ENCODE measurements around the gene TMED3.
"Not testable (repeated sequence)": the region's sequence is repeated elsewhere in the genome, so short reads cannot be mapped to it uniquely, and the experiment has no call there.

Gene TMED3

GRCh38 chr15:79315623-79316328 is 4.9 kb downstream of the TMED3 start:
- no peak for DNase-seq (ENCODE audit: low read depth in 1 of 2, low spot score in 1 of 2)

- DNase-seq (ENCODE audit: low read depth in 1 of 2, low spot score in 1 of 2) = no peak
Measured at GRCh38 chr15:79316864-79317263, 6.0 kb downstream of the TMED3 start.

DNA sequence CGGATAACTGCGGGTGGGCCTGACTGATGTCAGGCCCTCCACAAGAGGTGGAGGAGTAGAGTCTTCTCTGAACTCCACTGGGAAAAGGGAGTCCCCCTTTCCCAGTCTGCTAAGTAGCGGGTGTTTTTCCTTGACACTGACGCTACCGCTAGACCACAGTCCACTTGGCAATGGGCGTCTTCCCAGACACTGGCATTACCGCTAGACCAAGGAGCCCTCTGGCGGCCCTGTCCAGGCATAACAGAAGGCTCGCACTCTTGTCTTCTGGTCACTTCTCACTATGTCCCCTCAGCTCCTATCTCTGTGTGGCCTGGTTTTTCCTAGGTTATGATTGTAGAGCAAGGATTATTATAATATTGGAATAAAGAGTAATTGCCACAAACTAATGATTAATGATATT is 9.1 kb downstream of the TMED3 start:
- DNase-seq (ENCODE audit: low read depth in 1 of 2, low spot score in 1 of 2) = not testable (repeated sequence)

DNA sequence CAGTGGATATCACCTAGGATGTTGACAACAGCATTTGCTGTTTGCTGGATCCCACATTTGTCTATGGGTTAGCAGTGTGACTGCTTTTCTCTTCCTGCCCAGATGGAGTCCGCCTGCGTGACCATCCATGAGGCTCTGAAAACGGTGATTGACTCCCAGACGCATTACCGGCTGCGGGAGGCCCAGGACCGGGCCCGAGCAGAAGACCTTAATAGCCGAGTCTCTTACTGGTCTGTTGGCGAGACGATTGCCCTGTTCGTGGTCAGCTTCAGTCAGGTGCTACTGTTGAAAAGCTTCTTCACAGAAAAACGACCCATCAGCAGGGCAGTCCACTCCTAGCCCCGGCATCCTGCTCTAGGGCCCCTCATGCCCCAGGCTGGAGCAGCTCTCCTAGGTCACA is 11.0 kb downstream of the TMED3 start:
- DNase-seq (ENCODE audit: low read depth in 1 of 2, low spot score in 1 of 2) = no peak

GRCh38 chr15:79322306-79322705 is 11.4 kb downstream of the TMED3 start:
- no peak for DNase-seq (ENCODE audit: low read depth in 1 of 2, low spot score in 1 of 2)

GRCh38 chr15:79322945-79323344 is 12.0 kb downstream of the TMED3 start:
- no peak for DNase-seq (ENCODE audit: low read depth in 1 of 2, low spot score in 1 of 2)

DNA sequence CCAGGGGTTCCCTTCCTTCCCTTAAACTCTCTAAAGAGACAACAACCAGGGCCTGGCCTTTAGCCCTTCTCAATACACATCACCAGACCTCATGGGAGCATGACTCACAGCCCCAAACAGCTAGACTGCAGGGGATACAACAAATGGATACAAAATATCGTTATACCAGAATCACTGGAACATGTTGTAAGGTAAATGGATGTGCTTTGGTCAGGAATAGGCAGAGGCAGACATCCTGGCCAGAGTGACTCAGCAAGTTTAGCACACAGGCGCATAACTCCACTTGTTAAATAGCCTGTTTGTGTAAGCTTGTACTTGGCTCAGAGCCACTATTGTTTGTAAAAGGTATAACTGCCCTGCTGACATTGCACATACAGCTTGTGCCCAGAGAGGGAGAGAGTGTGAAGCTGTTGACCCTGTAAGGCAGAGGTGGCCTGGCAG is 18.3 kb downstream of the TMED3 start:
- DNase-seq (ENCODE audit: low read depth in 1 of 2, low spot score in 1 of 2) = no peak

- no peak for DNase-seq (ENCODE audit: low read depth in 1 of 2, low spot score in 1 of 2)
Measured at GRCh38 chr15:79332824-79333510, 22.1 kb downstream of the TMED3 start.

DNA sequence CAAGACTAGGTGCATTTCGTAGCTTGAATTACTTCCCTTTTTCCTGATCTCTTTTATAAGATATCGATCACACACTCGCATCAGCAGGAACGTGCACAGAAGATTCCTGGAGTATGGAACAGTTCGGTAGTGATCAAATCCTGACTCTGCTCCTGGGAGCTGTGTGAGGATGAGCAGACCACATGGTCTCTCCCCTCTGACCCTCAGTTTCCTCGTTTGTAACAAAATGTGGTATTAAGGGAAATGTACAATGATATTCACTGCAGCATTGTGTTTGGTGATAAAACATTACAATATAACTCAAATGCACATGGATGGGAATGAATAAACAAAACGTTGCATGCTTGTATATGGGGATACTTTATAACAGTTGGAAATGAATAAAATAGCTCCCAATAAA is 26.7 kb downstream of the TMED3 start:
- DNase-seq (ENCODE audit: low read depth in 1 of 2, low spot score in 1 of 2) = no peak

DNA sequence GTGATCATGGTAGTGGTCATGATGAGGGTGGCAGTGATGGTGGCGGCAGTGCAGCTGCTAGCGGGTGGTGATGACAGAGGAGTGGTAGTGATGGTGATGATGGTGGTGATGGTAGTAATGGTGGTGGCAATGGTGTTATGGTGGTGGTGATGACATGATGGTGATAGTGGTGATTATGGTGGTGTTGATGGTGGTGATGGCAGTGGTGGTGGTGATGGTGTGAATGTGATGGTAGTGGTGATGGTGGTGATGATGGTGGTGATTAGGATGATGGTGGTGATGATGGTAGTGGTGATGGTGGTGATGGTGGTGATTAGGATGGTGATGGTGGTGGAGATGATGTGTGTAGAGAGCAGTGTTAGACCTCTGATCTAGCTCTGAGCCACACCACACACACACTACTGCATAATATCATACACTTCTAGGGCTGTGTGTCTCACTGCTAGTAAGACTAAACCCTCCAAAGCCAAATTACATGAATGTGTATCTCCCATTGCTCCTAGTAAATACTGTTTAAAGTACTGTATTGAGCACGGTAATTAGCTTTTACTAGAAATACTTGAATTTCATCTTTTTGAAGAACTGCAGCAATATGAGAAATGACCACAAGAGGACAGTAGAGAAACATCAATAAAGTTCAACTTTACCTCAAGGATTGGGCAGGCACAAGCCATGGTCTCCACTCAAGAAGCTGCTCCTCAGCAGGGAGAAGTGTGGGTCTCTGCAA is 28.8 kb downstream of the TMED3 start:
- DNase-seq (ENCODE audit: low read depth in 1 of 2, low spot score in 1 of 2) = no peak

GRCh38 chr15:79340315-79340602 is 29.3 kb downstream of the TMED3 start:
- DNase-seq (ENCODE audit: low read depth in 1 of 2, low spot score in 1 of 2) = no peak

- DNase-seq (ENCODE audit: low read depth in 1 of 2, low spot score in 1 of 2) = no peak
Measured at GRCh38 chr15:79341396-79341795, 30.5 kb downstream of the TMED3 start.

GRCh38 chr15:79349525-79349924 is 38.6 kb downstream of the TMED3 start:
- no peak for DNase-seq (ENCODE audit: low read depth in 1 of 2, low spot score in 1 of 2)

- no peak for DNase-seq (ENCODE audit: low read depth in 1 of 2, low spot score in 1 of 2)
Measured at GRCh38 chr15:79352206-79352605, 41.3 kb downstream of the TMED3 start.

- no peak for DNase-seq (ENCODE audit: low read depth in 1 of 2, low spot score in 1 of 2)
Measured at GRCh38 chr15:79357566-79357965, 46.7 kb downstream of the TMED3 start.

DNA sequence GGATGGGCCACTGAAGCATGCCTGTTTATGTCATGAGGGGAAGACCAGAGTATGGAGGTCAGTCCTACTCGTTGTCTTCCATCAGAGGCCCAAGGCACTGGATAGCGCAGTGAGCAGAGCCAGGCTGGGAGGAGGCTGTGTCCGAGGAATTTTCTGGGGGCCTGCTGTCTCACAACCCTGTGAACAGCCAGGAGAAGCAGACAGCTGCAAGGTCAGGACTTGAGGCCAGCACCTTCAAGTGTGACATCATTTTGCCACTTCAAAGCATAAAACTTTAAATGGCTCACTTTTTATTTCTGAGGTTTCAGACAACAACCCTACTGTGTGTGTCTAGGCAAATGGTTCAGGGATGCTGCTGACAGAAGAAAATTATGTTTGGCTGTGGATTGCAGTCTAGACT is 47.2 kb downstream of the TMED3 start:
- no peak for DNase-seq (ENCODE audit: low read depth in 1 of 2, low spot score in 1 of 2)

GRCh38 chr15:79364571-79365240 is 53.8 kb downstream of the TMED3 start:
- DNase-seq (ENCODE audit: low read depth in 1 of 2, low spot score in 1 of 2) = no peak

DNA sequence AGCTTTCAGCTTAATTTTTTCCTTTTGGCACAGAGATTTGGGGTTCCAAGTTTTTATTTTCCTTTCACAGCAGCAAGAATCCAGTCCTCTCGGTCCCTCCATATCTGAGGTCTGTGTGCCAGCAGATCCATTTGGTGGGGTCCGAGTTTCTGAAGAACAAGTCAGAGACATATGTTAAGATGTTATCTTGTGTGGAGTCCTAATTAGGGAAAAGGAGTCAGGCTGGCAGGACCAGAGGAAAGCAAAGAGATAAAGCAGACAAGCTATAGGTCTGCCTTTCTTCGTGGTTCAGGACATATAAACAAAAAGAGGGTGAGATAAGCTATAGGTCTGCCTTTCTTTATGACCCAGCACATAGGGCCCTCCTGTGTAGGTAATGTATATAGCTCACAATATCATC is 54.9 kb downstream of the TMED3 start:
- no peak for DNase-seq (ENCODE audit: low read depth in 1 of 2, low spot score in 1 of 2)

GRCh38 chr15:79366691-79367090 is 55.8 kb downstream of the TMED3 start:
- DNase-seq (ENCODE audit: low read depth in 1 of 2, low spot score in 1 of 2) = no peak

GRCh38 chr15:79370716-79371115 is 59.8 kb downstream of the TMED3 start:
- DNase-seq (ENCODE audit: low read depth in 1 of 2, low spot score in 1 of 2) = no peak

GRCh38 chr15:79371591-79371990 is 60.7 kb downstream of the TMED3 start:
- DNase-seq (ENCODE audit: low read depth in 1 of 2, low spot score in 1 of 2) = no peak

- DNase-seq (ENCODE audit: low read depth in 1 of 2, low spot score in 1 of 2) = no peak
Measured at GRCh38 chr15:79372428-79372827, 61.5 kb downstream of the TMED3 start.

All from stimulated activated CD4-positive, alpha-beta T cell treated with anti-CD3 and anti-CD28 coated beads, Interleukin-15, amount 100 ng/mL, for 1 hour (primary cell).